Dendritic cell treated with granulocyte-macrophage colony-stimulating factor and Interleukin-4, amounts not matched to agents 40 ng/mL and 50 ng/mL, for 4 days (primary cell): ENCODE data around the gene NPTX1.

ENCODE experiments used
- H3K27ac Mint-ChIP-seq: one replicate; pipeline ENCODE4 v1.8.0; 2022; ENCODE audit warnings: mild to moderate bottlenecking, mixed read lengths
- H3K27me3 Mint-ChIP-seq: one replicate; pipeline ENCODE4 v1.8.0; 2022; ENCODE audit warnings: mild to moderate bottlenecking, mixed read lengths
- H3K36me3 Mint-ChIP-seq: one replicate; pipeline ENCODE4 v1.8.0; 2022; ENCODE audit warnings: low read depth, mixed read lengths
- H3K4me1 Mint-ChIP-seq: one replicate; pipeline ENCODE4 v1.8.0; 2022; ENCODE audit warnings: low read depth, mixed read lengths
- H3K4me3 Mint-ChIP-seq: one replicate; pipeline ENCODE4 v1.8.0; 2022; ENCODE audit warnings: mild to moderate bottlenecking, moderate library complexity, mixed read lengths
- H3K9me3 Mint-ChIP-seq: one replicate; pipeline ENCODE4 v1.8.0; 2022; ENCODE audit warnings: mixed read lengths
- intact Hi-C: fragments of 100-400 bp; cut with micrococcal nuclease; formaldehyde crosslinking; loops from one replicate; pipeline ENCODE4 v1.15.0; 2022

Gene NPTX1

DNA sequence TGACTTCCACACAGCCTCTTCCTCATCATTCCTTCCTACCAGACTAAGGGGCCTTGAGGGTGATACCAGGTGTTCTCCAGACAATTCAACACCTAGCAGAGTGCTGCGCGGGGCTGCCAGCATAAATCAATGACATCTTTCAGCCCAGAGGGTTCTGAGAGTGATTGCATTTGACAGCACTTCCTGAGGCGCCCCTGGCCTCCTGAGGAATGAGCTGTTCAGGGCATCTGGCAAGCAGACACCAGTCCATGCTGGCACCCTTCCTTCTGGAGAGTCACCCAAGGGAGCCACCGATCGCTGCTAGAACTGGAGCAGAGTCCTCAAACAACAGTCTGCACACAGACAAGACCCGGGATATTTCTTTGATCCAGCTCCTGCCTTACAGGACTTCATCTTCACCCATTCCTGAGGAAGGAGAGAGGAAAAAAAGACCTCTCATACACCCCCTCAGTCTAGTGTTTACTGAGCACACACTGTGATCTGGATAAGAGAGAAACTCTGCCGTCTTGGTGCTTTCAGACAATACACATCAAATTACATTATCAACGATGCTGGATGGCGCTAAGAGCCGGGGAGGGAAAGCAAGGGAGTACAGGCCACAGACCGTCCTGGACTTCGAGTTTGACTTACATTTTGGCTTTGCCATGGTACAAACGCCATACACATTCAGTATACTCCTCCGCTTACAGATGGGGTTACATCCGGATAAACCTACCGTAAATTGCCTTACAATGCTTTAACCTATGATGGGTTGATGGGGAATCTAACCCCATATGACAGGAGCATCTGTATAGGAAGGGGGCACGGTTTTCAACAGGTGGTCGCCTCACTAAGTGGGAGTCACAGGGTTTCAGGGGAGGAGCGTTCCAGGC is 23.0 kb downstream of the NPTX1 start:
- peak overlapping the region; percentile 96 for H3K27ac Mint-ChIP-seq
- H3K27me3 Mint-ChIP-seq = peaks cover 17% of the 10 kb centered on the region
- no peaks in the 10 kb centered on the region for H3K9me3 Mint-ChIP-seq
- H3K4me1 Mint-ChIP-seq = peaks cover 25% of the 10 kb centered on the region
- intact Hi-C loops = no loop called here
- peak overlapping the region; percentile 89 for H3K4me3 Mint-ChIP-seq
- peaks cover 5% of the 10 kb centered on the region for H3K36me3 Mint-ChIP-seq

GRCh38 chr17:80452173-80452915 is 24.1 kb downstream of the NPTX1 start:
- peaks cover 5% of the 10 kb centered on the region for H3K36me3 Mint-ChIP-seq
- no peak overlapping the region for H3K4me3 Mint-ChIP-seq
- H3K4me1 Mint-ChIP-seq = peaks cover 19% of the 10 kb centered on the region
- H3K9me3 Mint-ChIP-seq = no peaks in the 10 kb centered on the region
- no peak overlapping the region for H3K27ac Mint-ChIP-seq
- intact Hi-C loops = no loop called here
- H3K27me3 Mint-ChIP-seq = peaks cover 12% of the 10 kb centered on the region

DNA sequence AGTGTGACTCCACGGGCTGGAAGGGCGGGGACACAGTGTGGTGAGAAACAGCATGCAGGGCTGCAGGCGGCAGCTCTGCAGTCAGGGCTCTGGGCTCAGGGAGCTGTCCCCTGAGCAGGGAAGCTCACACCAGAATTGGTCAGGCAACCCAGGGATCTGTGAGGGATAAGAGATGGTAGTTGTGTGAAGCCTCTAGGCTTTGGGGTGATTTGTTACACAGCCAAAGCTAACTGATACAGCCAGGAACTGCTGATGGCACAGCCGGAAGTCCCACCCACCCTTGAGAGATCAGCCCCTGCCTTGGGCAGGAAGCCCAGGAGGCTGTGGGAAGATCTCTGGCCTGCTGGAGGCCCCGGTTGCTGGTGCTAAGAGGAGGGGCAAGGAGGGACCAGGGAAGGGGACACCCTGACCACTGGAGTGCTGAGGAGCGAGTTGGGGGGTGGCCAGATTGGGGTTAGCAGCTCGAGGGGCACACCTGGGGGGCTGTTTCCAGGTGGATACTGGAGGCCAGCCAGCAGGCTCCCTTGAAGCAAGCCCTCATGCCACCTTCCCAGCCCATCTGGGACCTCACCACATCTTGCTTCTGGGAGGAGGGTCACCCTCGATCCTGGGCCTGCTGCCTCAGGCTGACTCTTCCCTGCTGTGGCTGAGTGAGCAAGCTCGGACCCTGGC is 25.2 kb downstream of the NPTX1 start:
- H3K4me1 Mint-ChIP-seq = peaks cover 12% of the 10 kb centered on the region
- no peak overlapping the region for H3K4me3 Mint-ChIP-seq
- H3K27ac Mint-ChIP-seq = no peak overlapping the region
- H3K27me3 Mint-ChIP-seq = peaks cover 4% of the 10 kb centered on the region
- intact Hi-C loops = no loop called here
- no peaks in the 10 kb centered on the region for H3K9me3 Mint-ChIP-seq
- peaks cover 5% of the 10 kb centered on the region for H3K36me3 Mint-ChIP-seq

DNA sequence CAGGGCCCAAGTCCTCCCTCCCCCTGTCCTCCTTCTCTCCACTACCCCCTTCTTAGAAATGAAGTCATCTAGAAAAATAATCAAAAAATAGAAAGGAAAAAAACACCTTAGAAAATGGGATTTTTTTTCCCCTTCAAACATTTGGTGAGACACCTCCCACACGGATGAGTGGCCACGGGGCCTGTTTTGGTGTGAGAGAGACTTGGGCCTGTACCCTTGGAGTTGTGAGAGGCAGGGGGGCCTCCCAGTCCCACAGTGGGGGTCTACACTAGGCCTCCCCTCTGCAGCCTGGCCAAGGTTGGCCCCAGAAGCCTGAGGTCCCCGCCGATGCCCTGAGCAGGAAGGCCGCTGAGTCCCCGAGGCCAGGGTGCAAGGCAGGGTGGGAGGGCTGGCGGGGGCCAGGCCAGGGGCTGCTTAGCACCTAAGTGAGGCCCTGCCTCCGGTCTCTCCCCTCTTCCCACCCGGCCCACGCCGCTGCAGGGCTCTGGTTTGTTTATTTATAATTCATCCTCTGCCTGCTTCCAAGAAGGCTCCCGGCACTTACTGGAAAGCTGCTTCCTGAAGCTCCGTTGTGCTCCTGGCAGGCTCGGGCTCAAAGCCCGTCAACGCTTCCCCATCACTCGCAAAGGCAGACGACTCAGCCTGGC is 26.4 kb downstream of the NPTX1 start:
- peaks cover 5% of the 10 kb centered on the region for H3K36me3 Mint-ChIP-seq
- H3K27ac Mint-ChIP-seq = no peak overlapping the region
- peaks cover 8% of the 10 kb centered on the region for H3K4me1 Mint-ChIP-seq
- H3K4me3 Mint-ChIP-seq = no peak overlapping the region
- intact Hi-C loops = no loop called here
- peaks cover 4% of the 10 kb centered on the region for H3K27me3 Mint-ChIP-seq
- H3K9me3 Mint-ChIP-seq = no peaks in the 10 kb centered on the region

- H3K4me1 Mint-ChIP-seq = peaks cover 8% of the 10 kb centered on the region
- H3K36me3 Mint-ChIP-seq = peaks cover 5% of the 10 kb centered on the region
These were observed 27.0 kb downstream of the NPTX1 start for GRCh38 chr17:80449194-80449929.

GRCh38 chr17:80447790-80448189 is 28.6 kb downstream of the NPTX1 start:
- Mint-ChIP-seq H3K27ac (no peak overlapping the region), H3K9me3 (no peaks in the 10 kb centered on the region), H3K4me1 (no peaks in the 10 kb centered on the region), H3K4me3 (no peak overlapping the region), H3K27me3 (peaks cover 4% of the 10 kb centered on the region), H3K36me3 (no peaks in the 10 kb centered on the region)
- intact Hi-C loops = no loop called here

More at GRCh38 chr17:80449194-80449929, 27.0 kb downstream of the NPTX1 start:
- intact Hi-C loops = no loop called here
- peaks cover 4% of the 10 kb centered on the region for H3K27me3 Mint-ChIP-seq
- H3K9me3 Mint-ChIP-seq = no peaks in the 10 kb centered on the region
- H3K4me3 Mint-ChIP-seq = no peak overlapping the region
- no peak overlapping the region for H3K27ac Mint-ChIP-seq

- intact Hi-C loops = no loop called here
- Mint-ChIP-seq H3K27me3 (peaks cover 4% of the 10 kb centered on the region), H3K27ac (no peak overlapping the region), H3K4me1 (no peaks in the 10 kb centered on the region), H3K36me3 (no peaks in the 10 kb centered on the region), H3K4me3 (no peak overlapping the region), H3K9me3 (no peaks in the 10 kb centered on the region)
These were observed 29.6 kb downstream of the NPTX1 start for GRCh38 chr17:80446645-80447405.

DNA sequence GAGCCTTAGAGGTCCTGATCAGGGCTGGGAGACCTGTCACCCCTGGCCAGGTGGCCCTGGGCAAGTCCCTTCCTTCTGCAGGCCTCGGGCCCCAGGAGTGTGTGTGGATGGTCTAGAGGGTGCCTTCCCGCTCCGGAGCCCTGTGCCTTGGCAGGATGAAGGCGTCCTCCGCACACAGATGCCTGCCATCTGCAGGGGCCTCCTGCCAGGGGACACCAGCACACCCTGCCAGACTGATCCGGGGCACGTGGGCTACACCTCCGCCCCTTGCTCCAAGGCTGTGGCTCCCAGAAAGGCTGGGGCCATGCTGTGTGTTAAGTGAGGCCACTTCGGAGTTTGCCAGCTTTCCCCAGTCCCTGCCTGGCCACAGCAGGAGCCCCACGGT is 30.7 kb downstream of the NPTX1 start:
- H3K9me3 Mint-ChIP-seq = no peaks in the 10 kb centered on the region
- H3K27me3 Mint-ChIP-seq = peaks cover 2% of the 10 kb centered on the region
- H3K36me3 Mint-ChIP-seq = no peaks in the 10 kb centered on the region
- intact Hi-C loops = no loop called here
- no peak overlapping the region for H3K4me3 Mint-ChIP-seq
- no peaks in the 10 kb centered on the region for H3K4me1 Mint-ChIP-seq
- H3K27ac Mint-ChIP-seq = no peak overlapping the region

DNA sequence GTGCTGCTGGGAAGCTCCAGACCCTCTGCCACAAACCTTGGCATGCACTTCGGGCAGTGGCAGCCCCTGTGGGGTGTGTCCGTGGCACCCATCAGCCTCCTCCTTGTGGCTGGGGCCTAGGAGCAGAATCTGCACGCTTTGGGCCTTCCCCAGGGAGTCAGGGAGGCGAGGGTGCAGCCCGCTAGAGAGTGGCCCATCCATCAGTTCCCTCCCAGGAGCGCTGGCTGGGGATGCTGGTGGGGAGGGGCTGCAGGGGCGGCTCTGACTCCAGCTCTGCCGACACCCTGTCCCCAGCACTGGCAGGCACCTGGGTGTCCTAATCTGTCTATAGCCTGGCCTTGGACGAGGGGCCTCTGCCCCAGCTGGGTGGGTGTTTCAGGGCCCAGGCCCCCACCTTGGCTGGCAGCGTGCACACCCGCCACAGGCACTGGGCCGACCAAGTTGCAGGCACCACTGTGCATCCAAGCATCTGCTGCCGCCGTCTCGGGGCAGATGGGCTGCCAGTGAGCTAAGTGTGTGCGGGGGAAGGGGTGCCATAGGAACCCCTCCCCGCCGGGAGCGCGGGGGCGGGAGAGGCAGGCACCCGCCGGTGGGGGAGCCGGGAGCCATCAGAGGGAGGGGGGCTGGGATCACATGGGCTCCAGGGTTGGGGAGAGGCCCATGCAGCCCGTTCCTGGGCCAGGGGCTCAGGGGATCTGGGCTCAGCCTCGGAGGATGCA is 31.2 kb downstream of the NPTX1 start:
- Mint-ChIP-seq H3K4me3 (no peak overlapping the region), H3K9me3 (no peaks in the 10 kb centered on the region), H3K4me1 (no peaks in the 10 kb centered on the region), H3K27me3 (peaks cover 2% of the 10 kb centered on the region), H3K36me3 (no peaks in the 10 kb centered on the region), H3K27ac (no peak overlapping the region)
- intact Hi-C loops = no loop called here

DNA sequence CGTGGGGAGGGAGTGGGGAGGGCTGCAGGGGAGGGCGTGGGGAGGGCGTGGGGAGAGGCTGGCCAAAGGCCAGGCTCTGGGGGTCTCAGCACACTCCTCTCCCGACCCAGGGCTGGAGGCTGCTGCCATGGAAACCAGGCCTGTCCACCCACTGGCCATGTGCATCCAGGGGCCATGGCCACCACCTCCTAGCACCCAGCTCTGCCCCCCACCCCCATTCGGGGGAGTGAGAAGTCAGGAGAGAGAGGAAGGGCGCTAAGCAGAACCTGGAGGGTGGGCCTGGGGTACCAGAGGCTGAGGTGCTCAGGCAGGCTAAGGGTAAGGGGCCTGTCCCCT is 31.8 kb downstream of the NPTX1 start:
- Mint-ChIP-seq H3K27ac (no peak overlapping the region), H3K27me3 (peaks cover 2% of the 10 kb centered on the region), H3K36me3 (no peaks in the 10 kb centered on the region), H3K9me3 (no peaks in the 10 kb centered on the region), H3K4me1 (no peaks in the 10 kb centered on the region), H3K4me3 (no peak overlapping the region)
- intact Hi-C loops = no loop called here

GRCh38 chr17:80443916-80444643 is 32.3 kb downstream of the NPTX1 start:
- intact Hi-C loops = no loop called here
- Mint-ChIP-seq H3K4me1 (no peaks in the 10 kb centered on the region), H3K4me3 (no peak overlapping the region), H3K27me3 (peaks cover 2% of the 10 kb centered on the region), H3K27ac (no peak overlapping the region), H3K36me3 (no peaks in the 10 kb centered on the region), H3K9me3 (no peaks in the 10 kb centered on the region)

DNA sequence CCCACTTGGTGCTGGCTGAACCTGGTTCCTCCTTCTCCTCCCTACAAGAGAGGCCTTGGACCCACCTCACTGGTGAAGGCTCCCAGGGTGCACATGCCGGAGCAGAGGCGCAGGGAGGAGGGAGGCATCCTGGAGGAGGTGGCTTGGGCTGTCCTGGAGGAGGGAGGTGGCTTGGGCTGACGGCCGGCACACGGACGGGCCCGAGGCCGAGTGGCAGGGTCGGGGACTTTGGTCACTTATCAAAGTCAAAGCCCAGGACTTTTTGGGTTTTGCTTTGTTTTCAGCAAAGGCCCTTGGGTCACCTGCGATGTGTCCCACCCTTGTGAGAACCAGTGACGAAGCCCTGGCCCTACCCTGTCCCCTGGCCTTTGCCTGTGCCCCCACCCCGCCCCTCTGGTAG is 32.9 kb downstream of the NPTX1 start:
- Mint-ChIP-seq H3K36me3 (no peaks in the 10 kb centered on the region), H3K9me3 (no peaks in the 10 kb centered on the region), H3K4me1 (no peaks in the 10 kb centered on the region), H3K4me3 (no peak overlapping the region), H3K27me3 (no peaks in the 10 kb centered on the region), H3K27ac (no peak overlapping the region)
- intact Hi-C loops = no loop called here
